ENCODE data around the gene GRAMD4. TPM values are rescaled to one million over a fixed set of nuclear protein-coding genes. Genes with fewer than 3 reads are reported as not detected.

The GRAMD4 gene
- total RNA-seq, 1 experiment from 2014 or later = 25.3 TPM

DNA sequence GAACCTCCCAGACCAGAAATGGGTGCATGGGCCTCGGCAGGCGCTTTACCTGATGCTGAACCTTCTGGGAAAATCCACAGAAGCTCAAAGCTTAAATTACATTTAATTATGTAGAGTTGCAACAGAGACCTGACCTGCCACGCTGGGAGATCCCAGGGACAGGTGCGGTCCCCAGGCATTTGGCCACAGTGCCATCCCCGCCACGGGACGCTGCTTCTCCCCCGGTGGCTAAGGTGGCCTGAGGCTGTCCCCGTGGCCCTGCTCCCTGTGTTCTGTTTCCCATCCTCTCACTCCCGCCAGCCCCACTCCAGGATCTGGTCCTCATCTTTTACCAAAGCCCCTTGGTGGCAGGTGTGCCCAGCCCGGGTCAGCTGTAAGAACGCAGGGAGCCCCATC, 39.6 kb downstream of the GRAMD4 start:
- Histone ChIP-seq H3K4me2 (ENCODE audit: low read length) (no peak overlapping the region), H3K4me3 (ENCODE audit: low read length) (no peak overlapping the region), H3K79me2 (ENCODE audit: low read length) (no peaks in the 10 kb centered on the region), H3K9me3 (ENCODE audit: low read length) (no peaks in the 10 kb centered on the region), H3K9me2 (replicated peaks; ENCODE audit: low read length) (no peaks in the 10 kb centered on the region), H3K36me3 (ENCODE audit: low read depth, low read length) (no peaks in the 10 kb centered on the region), H3K9ac (ENCODE audit: low read length) (no peak overlapping the region), H3K27me3 (ENCODE audit: low read length) (no peaks in the 10 kb centered on the region), H3K4me1 (ENCODE audit: insufficient read depth, low read length) (peaks cover 31% of the 10 kb centered on the region), H3K27ac (ENCODE audit: low read length) (no peak overlapping the region), H2AFZ (ENCODE audit: low read length) (no peak overlapping the region), H4K20me1 (ENCODE audit: low read length) (no peaks in the 10 kb centered on the region), H3F3A (ENCODE audit: low read length, unreplicated experiment) (no peaks in the 10 kb centered on the region)
- intact Hi-C loops (cut with micrococcal nuclease) = loop anchor here (5.0 kb wide), 1 partner anchor 97 kb away; no protein-coding TSS in a partner anchor
- no TSS peak for BruUV-seq (replicated peaks)
- POLR2A ChIA-PET (ENCODE audit: unreplicated experiment) = no interaction called here
- ATAC-seq (no peak), DNase-seq (no peak)
- CTCF ChIA-PET = no interaction called here
- TF ChIP-seq EZH2phosphoT487 (IDR thresholded peaks at IDR 0.05; ENCODE audit: borderline replicate concordance, low read length) = no peak
- TF ChIP-seq CTCF (conservative IDR thresholded peaks at IDR 0.05; ENCODE audit: low read depth, low read length) = no peak
- no peak for TF ChIP-seq EZH2 (IDR thresholded peaks at IDR 0.05; ENCODE audit: low read length, unreplicated experiment)

DNA sequence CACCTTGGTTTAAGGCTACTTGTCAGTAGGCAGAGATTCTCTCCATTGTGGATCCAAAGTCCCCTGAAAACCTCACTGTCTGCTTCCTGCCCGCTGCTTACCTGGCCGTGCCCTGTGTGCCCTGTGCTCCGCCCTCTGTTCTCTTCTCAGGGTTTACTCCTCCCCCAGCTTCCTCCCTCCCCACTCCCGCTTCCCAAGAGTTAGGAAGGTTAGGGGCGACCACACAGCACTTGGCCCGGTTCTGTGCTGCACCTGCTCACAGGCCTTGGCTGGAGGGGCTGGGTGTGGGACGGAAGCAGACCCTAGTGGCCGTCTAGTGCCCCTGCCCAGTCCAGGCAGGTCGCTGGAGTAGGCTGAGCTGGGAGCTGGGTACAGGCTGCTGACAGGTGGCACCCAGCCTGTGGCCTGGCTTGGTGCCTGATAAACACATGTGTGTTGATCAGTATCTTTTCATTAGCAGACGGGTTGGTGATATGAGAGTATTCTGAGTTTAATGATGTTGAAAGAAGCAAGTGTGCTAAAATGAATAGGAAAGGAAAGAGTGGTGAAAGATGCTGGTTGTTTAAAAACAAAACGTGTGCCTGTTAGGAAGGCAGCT, 40.5 kb downstream of the GRAMD4 start:
- intact Hi-C loops (cut with micrococcal nuclease) = no loop called here
- Histone ChIP-seq H3K4me2 (ENCODE audit: low read length) (peak overlapping the region; percentile 55), H3K79me2 (ENCODE audit: low read length) (no peaks in the 10 kb centered on the region), H3K9me3 (ENCODE audit: low read length) (no peaks in the 10 kb centered on the region), H3K4me3 (ENCODE audit: low read length) (no peak overlapping the region), H2AFZ (ENCODE audit: low read length) (no peak overlapping the region), H3K27me3 (ENCODE audit: low read length) (no peaks in the 10 kb centered on the region), H4K20me1 (ENCODE audit: low read length) (no peaks in the 10 kb centered on the region), H3F3A (ENCODE audit: low read length, unreplicated experiment) (no peaks in the 10 kb centered on the region), H3K36me3 (ENCODE audit: low read depth, low read length) (no peaks in the 10 kb centered on the region), H3K9ac (ENCODE audit: low read length) (peak overlapping the region; percentile 31; the same call in 1 of the 2 replicates), H3K4me1 (ENCODE audit: insufficient read depth, low read length) (peaks cover 31% of the 10 kb centered on the region), H3K9me2 (replicated peaks; ENCODE audit: low read length) (no peaks in the 10 kb centered on the region), H3K27ac (ENCODE audit: low read length) (peak overlapping the region; percentile 56)
- BruUV-seq (replicated peaks) = no TSS peak
- POLR2A ChIA-PET (ENCODE audit: unreplicated experiment) = no interaction called here
- TF ChIP-seq EZH2 (IDR thresholded peaks at IDR 0.05; ENCODE audit: low read length, unreplicated experiment) = no peak
- TF ChIP-seq EZH2phosphoT487 (IDR thresholded peaks at IDR 0.05; ENCODE audit: borderline replicate concordance, low read length) = no peak
- no peak for TF ChIP-seq CTCF (conservative IDR thresholded peaks at IDR 0.05; ENCODE audit: low read depth, low read length)
- CTCF ChIA-PET = no interaction called here
- no peak for DNase-seq
- ATAC-seq = no peak

- no peaks in the 10 kb centered on the region for H3F3A ChIP-seq (ENCODE audit: low read length, unreplicated experiment)
- BruUV-seq (replicated peaks) = no TSS peak
- peak overlapping the region; percentile 36; the same call in 1 of the 2 replicates for H3K9ac ChIP-seq (ENCODE audit: low read length)
- H3K4me1 ChIP-seq (ENCODE audit: insufficient read depth, low read length) = peaks cover 31% of the 10 kb centered on the region
- peak; percentile 79 for ATAC-seq
- no peak overlapping the region for H3K4me3 ChIP-seq (ENCODE audit: low read length)
- DNase-seq = peak; percentile 85
- H3K9me3 ChIP-seq (ENCODE audit: low read length) = no peaks in the 10 kb centered on the region
- no peak overlapping the region for H2AFZ ChIP-seq (ENCODE audit: low read length)
- no peaks in the 10 kb centered on the region for H3K79me2 ChIP-seq (ENCODE audit: low read length)
- POLR2A ChIA-PET (ENCODE audit: unreplicated experiment) = no interaction called here
- intact Hi-C loops (cut with micrococcal nuclease) = no loop called here
- TF ChIP-seq EZH2 (IDR thresholded peaks at IDR 0.05; ENCODE audit: low read length, unreplicated experiment) (no peak), EZH2phosphoT487 (IDR thresholded peaks at IDR 0.05; ENCODE audit: borderline replicate concordance, low read length) (no peak), CTCF (conservative IDR thresholded peaks at IDR 0.05; ENCODE audit: low read depth, low read length) (no peak)
- H3K9me2 ChIP-seq (replicated peaks; ENCODE audit: low read length) = no peaks in the 10 kb centered on the region
- H3K27ac ChIP-seq (ENCODE audit: low read length) = peak overlapping the region; percentile 56
- H3K36me3 ChIP-seq (ENCODE audit: low read depth, low read length) = no peaks in the 10 kb centered on the region
- no peaks in the 10 kb centered on the region for H3K27me3 ChIP-seq (ENCODE audit: low read length)
- H3K4me2 ChIP-seq (ENCODE audit: low read length) = peak overlapping the region; percentile 55
- no peaks in the 10 kb centered on the region for H4K20me1 ChIP-seq (ENCODE audit: low read length)
- CTCF ChIA-PET = no interaction called here
These were observed 41.1 kb downstream of the GRAMD4 start for GRCh38 chr22:46661221-46661851.
